Cardiac septum (tissue), 1 donor: ENCODE data around the gene IQCE. TPM values are rescaled to one million over a fixed set of nuclear protein-coding genes. Genes with fewer than 3 reads are reported as not detected.
"Not testable (repeated sequence)": the region's sequence is repeated elsewhere in the genome, so short reads cannot be mapped to it uniquely, and the experiment has no call there.

Source experiments
- DNase-seq: peaks from one replicate; pipeline ENCODE4 v3.0.0-alpha.2; 2020; ENCODE audit warnings: low spot score
- intact Hi-C: fragments of 100-400 bp; cut with DNase I; formaldehyde crosslinking; loops from one replicate; pipeline ENCODE4 v1.14.0; 2022
- total RNA-seq: library from RNA; stranded (reverse); fragmentation: NEBNext Ultra II Directional; extraction: Animal tissue kit (Norgen Biotek cat#: 25700); gene quantifications from one replicate; pipeline ENCODE4 v1.2.1, GENCODE V29; 2021
- donor health status: DM: no; HTN: no; CAD: no.

IQCE gene
- total RNA-seq, 1 donor from 2014 or later: 13.3 TPM

- DNase-seq: not testable (repeated sequence)
Measured at GRCh38 chr7:2530994-2531795, 27.6 kb upstream of the IQCE start.

GRCh38 chr7:2531796-2532110 is 27.0 kb upstream of the IQCE start:
- intact Hi-C loops, DNase-seq: not testable (repeated sequence)

More at GRCh38 chr7:2530994-2531795, 27.6 kb upstream of the IQCE start:
- intact Hi-C loops: not testable (repeated sequence)

DNA sequence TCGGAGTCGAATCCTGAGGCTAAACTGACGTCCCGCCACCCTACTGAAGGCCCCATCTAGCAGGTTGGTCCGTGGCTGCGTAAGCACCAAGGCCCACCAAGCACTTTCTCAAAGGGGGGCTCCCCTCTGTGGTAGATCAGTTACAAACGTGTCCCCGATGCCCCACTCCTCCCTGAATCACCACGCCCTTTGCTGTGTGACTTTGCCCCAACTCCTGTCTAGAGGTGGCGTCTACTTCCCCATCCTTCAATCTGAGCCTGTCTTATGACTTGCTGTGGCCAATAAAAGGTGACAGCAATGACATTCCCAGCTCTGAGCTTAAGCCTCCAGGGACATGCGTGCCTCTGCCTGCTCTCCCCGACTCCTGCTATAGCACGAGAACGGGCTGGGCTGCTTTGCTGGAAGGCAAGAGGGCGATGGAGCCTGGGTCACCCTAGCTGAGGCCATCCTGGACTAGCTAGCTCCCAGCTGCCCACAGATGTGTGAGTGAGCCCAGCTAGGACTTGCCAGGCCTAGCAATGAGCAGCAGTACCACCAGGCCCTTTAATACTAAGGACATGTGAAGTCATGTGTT is 26.5 kb upstream of the IQCE start:
- not testable (repeated sequence) for DNase-seq

DNA sequence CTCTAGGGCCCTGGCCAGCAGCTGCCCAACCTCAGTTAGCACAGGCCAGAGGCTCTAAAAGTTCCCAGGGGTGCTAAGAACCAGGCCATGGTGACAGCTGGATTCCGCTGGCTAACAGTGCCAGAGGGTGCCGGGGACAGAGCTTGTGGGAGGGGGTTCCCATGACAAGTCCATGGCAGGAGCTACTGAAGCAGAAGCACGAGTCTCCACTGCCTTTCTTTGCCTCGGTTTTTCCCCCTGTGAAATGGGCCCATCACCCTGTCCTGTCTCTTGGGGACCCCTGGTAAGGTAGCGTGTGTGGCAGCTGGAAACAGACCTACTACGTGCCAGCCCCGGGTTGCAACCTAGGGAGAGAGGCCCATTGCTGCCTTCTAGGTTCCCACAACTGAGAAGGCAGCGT is 26.0 kb upstream of the IQCE start:
- DNase-seq, intact Hi-C loops: not testable (repeated sequence)

More for the DNA sequence above, 26.5 kb upstream of the IQCE start:
- intact Hi-C loops: not testable (repeated sequence)

DNA sequence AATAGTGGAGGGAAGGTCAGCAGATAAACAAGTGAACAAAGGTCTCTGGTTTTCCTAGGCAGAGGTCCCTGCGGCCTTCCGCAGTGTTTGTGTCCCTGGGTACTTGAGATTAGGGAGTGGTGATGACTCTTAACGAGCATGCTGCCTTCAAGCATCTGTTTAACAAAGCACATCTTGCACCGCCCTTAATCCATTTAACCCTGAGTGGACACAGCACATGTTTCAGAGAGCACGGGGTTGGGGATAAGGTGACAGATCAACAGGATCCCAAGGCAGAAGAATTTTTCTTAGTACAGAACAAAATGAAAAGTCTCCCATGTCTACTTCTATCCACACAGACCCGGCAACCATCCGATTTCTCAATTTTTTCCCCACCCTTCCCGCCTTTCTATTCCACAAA is 25.2 kb upstream of the IQCE start:
- intact Hi-C loops, DNase-seq: not testable (repeated sequence)

GRCh38 chr7:2534214-2534613 is 24.6 kb upstream of the IQCE start:
- intact Hi-C loops, DNase-seq: not testable (repeated sequence)

- intact Hi-C loops, DNase-seq: not testable (repeated sequence)
Measured at GRCh38 chr7:2535872-2536627, 22.7 kb upstream of the IQCE start.

GRCh38 chr7:2537981-2538851 is 20.6 kb upstream of the IQCE start:
- intact Hi-C loops: no loop called here

GRCh38 chr7:2539031-2539911 is 19.5 kb upstream of the IQCE start:
- peak; percentile 67 for DNase-seq
- intact Hi-C loops: no loop called here

More at GRCh38 chr7:2537981-2538851, 20.6 kb upstream of the IQCE start:
- DNase-seq: peak; percentile 64

GRCh38 chr7:2540133-2540532 is 18.6 kb upstream of the IQCE start:
- no peak for DNase-seq
- intact Hi-C loops: no loop called here

- no peak for DNase-seq
- intact Hi-C loops: no loop called here
Measured at GRCh38 chr7:2540641-2541051, 18.1 kb upstream of the IQCE start.

DNA sequence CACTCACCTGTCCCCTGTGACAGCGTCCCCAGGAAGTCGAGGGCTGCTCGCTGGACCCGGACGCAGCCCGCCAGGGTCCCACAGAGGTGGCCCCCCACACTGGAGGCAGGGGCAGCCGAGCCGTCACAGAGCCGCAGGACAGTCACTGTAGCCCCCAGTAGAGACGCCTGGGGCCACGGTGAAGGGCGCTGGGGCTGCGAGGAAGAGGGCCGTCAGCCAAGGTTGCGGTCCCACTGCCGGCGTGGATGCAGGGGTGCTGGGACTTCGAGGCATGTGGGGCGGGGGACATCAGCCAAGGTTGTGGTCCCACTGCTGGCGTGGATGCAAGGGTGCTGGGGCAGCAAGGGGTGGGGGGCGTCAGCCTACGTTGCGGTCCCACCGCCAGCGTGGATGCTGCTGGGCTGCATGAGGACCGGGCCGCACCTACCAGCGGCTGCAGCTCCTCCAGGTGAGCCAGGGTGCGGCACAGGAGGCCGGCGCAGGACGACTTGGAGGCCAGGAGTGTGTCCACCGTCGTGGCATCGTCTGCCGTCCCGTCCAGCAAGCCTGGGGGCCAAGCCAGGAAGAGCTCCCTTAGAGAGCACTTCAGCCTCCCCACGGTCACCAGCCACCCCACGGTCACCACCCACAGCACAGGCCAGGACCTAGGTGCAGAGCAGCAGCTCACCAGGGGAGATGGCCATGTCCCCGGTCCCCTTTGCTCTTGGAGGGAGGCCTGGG is 17.3 kb upstream of the IQCE start:
- peak; percentile 58 for DNase-seq
- intact Hi-C loops: no loop called here

DNA sequence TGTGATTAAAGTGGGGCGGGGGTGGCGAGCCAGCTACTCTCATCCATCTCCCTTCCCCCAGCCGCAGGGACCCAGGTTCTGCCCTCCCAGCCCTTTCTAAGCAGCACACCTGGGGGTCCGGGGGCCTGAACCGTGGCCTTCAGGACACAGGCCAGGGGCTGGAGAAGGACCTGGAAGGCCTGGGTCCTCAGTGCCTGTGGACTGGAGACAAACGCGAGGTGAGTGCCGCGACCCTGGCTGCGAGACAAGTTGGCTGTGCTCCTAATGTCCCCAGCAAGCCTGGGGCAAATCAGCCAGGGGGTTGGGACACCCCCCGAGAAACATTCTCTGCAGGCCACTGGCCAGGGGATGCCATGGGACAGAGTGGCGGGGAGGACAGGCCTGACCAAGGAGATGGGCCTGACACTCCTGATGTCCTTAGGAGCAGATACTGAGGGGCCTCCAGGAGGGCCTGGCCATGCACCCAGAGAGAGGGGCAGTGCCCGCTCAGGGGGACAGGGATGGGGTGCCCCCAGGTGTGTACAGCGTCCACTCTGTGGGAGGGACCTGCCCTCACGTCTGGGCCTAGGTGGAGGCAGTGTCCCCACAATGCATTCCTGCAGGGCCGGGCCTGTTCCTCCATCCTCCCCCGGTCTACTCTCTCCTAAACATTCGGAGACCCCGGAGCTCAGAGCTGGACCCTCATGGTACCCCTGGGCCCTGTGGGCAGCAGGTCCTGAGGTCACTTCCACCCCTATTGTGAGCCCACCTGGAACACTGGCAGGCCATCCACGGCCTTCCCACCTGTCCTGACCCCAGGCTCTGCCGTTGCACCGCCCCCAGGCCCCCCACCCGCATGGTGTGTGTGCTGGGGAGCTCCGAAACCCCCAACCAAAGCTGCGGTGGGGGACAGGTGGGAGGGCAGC is 16.5 kb upstream of the IQCE start:
- intact Hi-C loops: no loop called here
- DNase-seq: peak; percentile 66

DNA sequence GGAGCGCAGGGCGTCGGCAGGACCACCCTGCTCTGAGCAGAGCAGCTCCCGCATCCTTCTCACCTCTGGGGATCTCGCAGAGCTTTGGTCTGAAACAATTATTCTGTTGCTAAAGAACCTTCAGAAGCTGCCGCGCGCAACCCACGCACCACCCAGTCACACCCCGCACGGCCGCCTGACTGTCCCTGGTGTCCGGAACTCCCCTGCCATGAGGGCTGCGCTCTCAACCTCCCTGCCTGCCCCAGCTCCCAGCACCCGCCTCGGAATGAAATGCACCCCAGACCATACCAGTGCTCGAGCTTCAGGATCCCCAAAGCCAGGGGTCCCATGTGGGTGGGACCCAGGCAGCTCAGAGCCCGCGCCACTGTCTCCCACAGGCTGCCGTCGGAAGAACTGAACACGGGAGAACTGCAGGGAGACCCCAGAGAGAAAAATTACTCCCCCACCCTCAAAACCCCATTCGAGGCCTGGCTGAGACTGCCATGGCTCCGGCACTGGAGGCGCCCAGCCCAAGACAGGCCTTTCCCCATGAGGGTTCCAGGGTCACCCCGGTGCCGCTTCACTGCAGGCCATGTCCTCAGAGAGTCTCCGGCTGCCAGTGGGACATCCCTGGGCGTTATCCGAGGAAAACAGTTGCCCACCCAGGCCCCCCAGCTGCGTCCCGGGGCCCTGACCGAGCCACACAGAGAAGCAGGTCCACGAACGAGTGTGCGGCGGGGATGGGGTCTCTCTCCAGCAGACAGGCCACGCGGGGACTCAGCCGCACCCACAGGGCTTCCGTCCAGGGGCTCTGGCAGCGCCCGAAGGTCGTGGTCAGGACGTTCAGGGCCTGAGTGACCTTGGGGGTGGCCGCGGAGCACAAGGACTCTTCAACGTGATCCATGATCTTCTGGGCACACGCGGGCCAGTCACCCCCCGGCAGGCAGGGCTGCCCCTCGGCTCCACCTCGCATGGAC is 15.6 kb upstream of the IQCE start:
- intact Hi-C loops: no loop called here

GRCh38 chr7:2544541-2545188 is 14.1 kb upstream of the IQCE start:
- intact Hi-C loops: no loop called here
- DNase-seq: peak; percentile 19

More for the DNA sequence above, 15.6 kb upstream of the IQCE start:
- peak; percentile 60 for DNase-seq
